NCI-H748 treated with DMSO at 0.1 percent for 48 hours (cell line): ENCODE measurements around the gene RIPK4.

Experiments used
- DNase-seq: peaks from one replicate; lab custom pipeline; 2025; lab: John Stamatoyannopoulos, UW

RIPK4 gene

GRCh38 chr21:41769111-41769510 lies 2.3 kb upstream of the RIPK4 start:
- DNase-seq = no peak

GRCh38 chr21:41768437-41769042 lies 1.7 kb upstream of the RIPK4 start:
- peak; percentile 33 for DNase-seq

GRCh38 chr21:41767606-41768436 lies 969 bp upstream of the RIPK4 start:
- no peak for DNase-seq

- no peak for DNase-seq
These were observed 624 bp downstream of the RIPK4 start for GRCh38 chr21:41765973-41766882.

GRCh38 chr21:41765420-41765821 lies 1.4 kb downstream of the RIPK4 start:
- no peak for DNase-seq

- no peak for DNase-seq
These were observed 2.1 kb downstream of the RIPK4 start for GRCh38 chr21:41764558-41765419.

- no peak for DNase-seq
These were observed 2.9 kb downstream of the RIPK4 start for GRCh38 chr21:41763996-41764395.

- DNase-seq = no peak
These were observed 3.4 kb downstream of the RIPK4 start for GRCh38 chr21:41763398-41763931.

GRCh38 chr21:41762753-41763152 lies 4.1 kb downstream of the RIPK4 start:
- DNase-seq = no peak

GRCh38 chr21:41761934-41762635 lies 4.8 kb downstream of the RIPK4 start:
- no peak for DNase-seq

GRCh38 chr21:41761211-41761933 lies 5.5 kb downstream of the RIPK4 start:
- peak; percentile 7 for DNase-seq

- no peak for DNase-seq
These were observed 6.4 kb downstream of the RIPK4 start for GRCh38 chr21:41760411-41760810.

GRCh38 chr21:41759926-41760325 lies 6.9 kb downstream of the RIPK4 start:
- DNase-seq = no peak

GRCh38 chr21:41759214-41759840 lies 7.5 kb downstream of the RIPK4 start:
- no peak for DNase-seq

GRCh38 chr21:41758550-41758949 lies 8.3 kb downstream of the RIPK4 start:
- no peak for DNase-seq

- DNase-seq = no peak
These were observed 10.7 kb downstream of the RIPK4 start for GRCh38 chr21:41755934-41756773.

- no peak for DNase-seq
These were observed 11.5 kb downstream of the RIPK4 start for GRCh38 chr21:41755258-41755933.

GRCh38 chr21:41754479-41754891 lies 12.4 kb downstream of the RIPK4 start:
- no peak for DNase-seq
